ENCODE measurements around the gene TYROBP.
"Not testable (repeated sequence)": the region's sequence is repeated elsewhere in the genome, so short reads cannot be mapped to it uniquely, and the experiment has no call there.

The TYROBP gene

DNA sequence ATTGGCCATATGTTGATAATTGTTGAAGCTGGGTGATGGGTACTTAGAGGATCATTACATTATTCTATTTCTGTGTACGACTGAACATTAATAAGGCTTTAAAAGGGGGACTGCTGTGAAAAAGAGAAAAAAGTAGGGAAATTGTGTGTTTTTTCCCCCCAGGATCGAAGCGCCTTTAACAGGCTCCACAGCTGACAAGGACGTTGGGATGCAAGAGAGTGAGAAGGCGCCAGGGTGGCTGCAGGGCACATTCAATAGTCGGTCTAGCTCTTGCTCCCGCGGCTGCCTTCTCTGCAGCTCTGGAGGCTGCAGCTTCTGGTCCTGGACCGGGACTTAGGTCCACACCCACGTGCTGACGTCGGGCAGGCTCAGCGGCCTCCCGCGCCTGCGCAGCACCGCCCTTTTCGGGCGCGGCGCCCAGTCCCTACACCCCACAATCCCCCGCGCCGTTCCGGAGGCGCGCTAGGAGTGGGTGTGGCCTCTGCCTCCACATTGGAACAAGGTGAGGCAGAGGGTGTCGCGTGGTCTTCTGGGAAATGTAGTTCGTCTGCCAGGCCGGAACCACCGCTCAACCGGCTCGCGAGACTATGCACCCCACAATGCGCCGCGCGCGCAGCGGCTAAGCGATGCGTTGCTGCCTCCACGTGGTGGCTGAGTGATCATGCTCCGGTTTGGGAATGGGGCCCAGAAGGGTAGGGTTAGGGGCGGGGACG, 23.2 kb upstream of the TYROBP start:
- DNase-seq, result peak; percentile 99

DNA sequence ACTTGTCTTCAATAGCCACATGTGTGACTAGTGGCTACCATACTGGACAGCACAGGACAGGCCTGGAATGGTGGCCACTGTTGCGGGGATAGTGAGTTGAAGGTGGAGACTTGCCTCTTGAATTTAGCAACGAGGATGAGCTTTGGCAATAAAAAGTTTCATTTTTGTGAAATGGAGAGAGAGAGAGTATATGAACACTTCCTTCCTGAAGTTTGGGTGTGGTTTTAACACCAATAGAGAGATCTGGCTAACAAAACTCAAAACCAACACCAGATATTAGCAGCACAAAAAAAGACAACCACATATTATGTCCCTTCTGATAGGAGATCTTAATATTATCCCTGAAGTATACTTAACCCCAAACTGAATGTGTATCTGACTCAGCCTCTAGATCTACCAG, 21.8 kb upstream of the TYROBP start:
- no peak for DNase-seq

DNA sequence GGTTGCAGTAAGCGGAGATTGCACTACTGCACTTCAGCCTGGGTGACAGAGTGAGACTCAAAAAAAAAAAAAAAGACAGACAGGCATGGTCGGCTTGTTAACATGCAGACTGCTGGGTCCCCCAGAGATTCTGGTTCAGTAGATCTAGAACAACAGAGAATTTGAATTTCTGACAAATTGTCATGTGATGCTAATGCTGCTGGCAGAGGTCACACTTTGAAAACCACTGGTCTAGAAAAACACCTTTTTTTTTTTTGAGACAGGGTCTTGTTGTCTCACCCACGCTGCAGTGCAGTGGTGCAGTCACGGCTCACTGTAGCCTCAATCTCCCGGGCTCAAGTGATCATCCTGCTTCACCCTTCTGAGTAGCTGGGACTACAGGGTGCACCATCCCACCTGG, 20.4 kb upstream of the TYROBP start:
- no peak for DNase-seq

DNA sequence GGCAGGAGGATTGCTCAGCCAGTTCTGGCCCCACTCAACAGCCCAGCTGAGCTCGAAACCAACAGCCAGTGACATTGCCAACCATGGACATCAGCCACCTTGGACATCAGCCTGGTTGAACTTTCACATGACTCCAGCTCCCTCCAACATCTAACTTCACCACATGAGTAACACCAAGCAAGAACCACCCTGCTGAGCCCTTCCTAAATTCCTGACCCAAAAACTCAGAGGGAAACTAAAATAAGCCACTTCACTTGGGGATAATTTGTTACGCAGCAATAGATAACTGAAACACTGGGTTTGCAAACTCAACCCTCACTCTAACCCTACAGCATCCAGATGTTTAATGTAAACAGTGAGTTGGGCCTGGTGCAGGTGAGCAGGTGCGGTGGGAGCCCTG, 17.4 kb upstream of the TYROBP start:
- DNase-seq, result no peak

DNA sequence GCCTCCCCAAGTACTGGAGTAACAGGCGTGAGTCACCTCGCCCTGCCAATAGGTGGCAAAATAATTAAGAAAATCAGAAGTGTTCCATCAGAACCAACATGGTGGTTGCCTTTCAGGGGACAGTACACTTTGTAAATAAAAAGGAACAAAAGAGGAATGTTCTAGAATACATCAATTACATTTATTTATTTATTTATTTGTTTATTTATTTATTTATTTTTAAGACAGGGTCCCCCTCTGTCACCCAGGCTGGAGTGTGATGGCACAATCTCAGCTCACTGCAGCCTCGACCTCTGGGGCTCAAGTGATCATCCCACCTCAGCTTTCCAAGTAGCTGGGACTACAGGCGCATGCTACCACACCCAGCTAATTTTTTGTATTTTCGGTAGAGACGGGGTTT, 12.9 kb upstream of the TYROBP start:
- no peak for DNase-seq

DNA sequence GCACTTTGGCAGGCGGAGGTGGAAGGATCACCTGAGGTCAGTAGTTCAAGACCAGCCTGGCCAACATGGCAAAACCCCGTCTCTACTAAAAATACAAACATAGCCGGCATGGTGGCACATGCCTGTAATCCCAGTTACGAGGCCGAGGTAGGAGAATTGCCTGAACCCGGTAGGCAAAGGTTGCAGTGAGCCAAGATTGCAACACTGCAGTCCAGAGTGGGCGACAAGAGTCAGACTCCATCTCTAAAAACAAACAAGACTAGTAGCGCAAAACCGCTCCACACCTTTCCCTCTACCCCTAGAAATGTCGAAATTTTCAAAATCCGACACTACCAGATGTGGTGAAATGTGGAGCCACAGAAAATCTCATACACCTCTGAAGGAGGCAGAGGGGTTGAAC, 11.2 kb upstream of the TYROBP start:
- DNase-seq, result no peak

DNA sequence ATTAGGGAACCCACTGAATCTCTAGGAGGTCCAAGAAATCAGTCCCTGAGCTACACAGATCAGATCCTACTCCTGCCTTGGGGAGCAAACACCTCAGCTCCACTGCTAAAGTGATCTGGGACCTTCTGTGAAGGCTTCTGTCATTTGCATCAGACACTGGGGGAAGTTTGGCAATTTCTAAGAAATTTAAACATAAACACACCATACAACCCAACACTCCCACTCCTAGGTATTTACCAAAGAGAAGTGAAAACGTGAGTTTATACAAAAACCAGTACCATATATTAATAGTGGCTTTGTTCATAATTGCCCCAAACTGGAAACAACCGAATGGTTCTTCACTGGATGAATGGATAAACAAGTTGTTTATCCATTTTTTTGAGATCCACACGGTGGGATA, 7.3 kb upstream of the TYROBP start:
- no peak for DNase-seq

DNA sequence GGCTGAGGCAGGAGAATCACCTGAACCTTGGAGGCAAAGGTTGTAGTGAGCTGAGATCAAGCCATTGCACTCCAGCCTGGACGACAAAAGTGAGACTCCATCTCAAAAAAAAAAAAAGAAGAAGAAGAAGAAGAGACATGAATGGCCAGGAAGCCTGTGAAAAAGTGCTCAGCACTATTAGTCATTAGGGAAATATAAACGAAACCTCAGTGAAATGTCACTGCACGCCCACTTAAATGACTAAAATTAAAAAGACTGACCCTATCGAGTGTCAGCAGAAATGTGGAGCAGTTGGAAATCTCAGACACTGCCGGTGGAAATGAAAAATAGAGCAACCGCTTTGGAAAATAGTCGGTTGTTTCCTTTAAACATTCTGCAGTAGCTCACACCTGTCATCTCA, 5.5 kb upstream of the TYROBP start:
- DNase-seq, result no peak

DNA sequence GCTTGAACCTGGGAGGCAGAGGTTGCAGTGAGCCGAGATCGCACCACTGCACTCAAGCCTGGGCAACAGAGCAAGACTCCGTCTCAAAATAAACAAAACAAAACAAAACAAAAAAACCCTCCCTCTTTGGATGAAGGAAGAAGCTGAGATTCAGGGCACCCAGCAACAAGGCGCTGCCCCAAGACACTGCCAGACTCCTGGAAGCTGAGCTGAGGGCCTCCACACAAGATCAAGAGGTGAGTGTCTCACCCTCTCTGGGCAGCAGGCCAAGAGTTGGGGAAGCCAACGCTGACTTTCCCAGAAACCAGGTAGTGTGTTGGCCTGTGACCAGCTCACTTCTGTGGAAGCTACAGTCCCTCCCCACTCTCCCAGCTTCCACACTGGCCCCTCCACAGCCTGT, 3.7 kb upstream of the TYROBP start:
- DNase-seq, result no peak

DNA sequence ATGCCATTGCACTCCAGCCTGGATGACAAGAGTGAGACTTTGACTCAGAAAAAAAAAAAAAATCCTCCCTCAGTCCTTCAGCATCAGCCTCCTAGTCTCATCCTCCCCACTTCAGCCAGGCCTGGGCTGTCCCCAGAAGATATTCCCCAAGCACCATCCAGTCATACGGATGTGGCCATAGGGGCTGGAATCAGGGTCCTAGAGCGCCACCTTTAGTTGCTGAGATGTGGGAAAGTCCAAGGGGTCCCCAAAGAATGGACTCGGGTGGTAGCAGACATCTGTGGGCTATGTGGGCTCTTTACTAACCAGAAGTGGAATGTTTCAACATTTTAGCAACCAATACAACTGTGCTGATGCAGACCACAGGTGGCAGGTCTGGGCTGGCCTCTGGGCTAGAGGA, 3.1 kb upstream of the TYROBP start:
- no peak for DNase-seq

DNA sequence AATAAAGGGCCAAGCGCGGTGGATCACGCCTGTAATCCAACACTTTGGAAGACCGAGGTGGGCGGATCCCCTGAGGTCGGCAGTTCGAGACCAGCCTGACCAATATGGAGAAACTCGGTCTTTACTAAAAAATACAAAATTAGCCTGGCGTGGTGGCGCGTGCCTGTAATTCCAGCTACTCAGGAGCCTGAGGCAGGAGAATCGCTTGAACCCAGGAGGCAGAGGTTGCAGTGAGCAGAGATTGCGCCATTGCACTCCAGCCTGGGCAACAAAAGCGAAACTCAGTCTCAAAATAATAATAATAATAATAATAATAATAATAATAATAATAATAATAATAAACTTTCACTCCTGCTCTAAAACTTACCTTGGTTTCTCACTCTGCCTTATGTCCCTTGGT, 2.3 kb upstream of the TYROBP start:
- not testable (repeated sequence) for DNase-seq

DNA sequence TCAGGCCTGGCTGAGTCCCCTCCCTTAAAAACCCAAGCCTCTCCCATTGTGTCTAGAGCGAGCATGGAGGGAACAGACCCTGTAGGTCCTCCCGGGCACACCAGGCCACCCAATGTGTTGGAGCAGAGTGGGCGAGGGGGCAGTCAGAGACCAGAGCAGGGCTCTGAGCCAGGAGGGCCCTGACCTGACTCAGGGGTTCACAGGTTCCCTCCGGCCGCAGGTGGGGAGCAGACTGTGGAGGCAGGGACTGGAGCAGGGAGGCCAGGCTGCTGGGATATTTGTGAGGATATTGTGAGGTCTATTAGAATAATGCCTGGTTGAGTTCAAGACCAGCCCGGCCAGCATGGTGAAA, 1.6 kb upstream of the TYROBP start:
- DNase-seq, result no peak

DNA sequence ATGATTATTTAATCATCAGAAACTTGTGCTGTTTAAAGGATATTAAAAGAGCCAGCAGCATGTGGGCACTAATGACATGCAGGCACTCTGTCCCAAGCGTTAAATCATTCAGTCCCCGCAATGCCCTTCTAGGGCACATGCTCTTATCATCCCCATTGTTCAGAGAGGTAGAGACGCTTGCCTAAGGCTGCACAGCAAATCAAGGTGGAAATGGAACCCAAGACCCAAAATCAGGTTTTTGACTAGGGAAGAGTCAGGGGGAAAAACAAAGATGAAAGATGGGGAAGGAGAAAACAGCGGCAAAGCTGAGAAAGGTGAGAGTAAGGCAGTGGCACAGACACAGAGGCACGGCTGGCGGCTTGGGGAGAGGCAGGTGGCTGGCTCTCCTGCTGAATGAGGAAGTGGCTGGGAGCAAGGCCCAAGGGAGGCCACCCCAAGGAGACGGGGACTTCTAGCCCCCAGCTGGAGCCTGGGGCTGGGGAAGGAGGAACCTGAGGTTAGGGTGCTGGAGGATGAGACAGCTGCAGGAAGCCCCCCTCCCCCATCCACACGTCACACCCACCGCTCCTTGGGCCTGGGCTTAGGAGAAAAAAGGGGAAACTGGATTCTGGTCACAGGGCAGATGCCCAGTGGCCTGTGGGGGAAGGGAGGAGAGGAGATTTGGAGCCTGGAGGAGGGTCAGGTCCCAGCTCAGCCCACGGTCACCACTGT, 1.0 kb upstream of the TYROBP start:
- no peak for DNase-seq

DNA sequence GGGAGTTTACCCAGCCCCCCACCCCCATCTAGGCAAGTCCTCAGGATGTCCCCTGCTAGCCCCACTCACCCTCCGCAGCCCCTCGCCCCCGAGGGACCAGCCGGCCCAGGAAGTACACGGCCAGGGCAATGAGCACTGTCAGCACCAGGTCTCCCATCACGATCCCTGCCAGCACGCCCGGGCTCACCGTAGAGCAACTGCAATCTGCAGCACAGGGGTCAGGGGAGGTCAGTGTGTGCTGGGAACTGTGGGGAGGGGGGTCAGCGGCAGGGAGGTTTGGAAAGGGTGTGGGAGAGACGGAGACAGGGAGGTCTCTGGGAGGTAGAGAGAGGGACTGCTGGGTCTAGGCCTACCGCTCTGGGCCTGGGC, 734 bp downstream of the TYROBP start:
- no peak for DNase-seq

DNA sequence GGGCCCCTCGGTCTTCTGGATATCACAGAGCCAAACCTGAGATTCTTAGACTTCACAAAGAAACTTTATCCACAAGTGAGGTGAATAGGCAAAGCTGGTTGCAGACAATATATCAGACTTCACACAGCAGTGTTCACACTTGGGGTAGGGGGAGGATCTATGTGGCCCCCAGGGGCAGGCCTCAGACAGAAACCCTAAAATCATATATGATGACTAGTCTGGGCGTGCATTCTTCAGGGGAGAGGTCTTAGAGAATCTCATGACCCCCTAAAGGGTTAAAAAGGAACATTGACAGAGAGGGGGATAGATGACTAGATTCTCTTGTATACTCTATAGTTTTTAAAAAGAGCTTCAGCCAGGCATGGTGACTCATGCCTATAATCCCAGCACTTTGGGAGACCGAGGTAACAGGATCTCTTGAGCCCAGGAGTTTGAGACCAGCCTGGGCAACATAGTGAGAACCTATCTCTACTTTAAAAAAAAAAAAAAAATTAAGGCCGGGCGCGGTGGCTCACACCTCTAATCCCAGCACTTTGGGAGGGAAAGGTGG, 2.8 kb downstream of the TYROBP start:
- DNase-seq, result no peak

DNA sequence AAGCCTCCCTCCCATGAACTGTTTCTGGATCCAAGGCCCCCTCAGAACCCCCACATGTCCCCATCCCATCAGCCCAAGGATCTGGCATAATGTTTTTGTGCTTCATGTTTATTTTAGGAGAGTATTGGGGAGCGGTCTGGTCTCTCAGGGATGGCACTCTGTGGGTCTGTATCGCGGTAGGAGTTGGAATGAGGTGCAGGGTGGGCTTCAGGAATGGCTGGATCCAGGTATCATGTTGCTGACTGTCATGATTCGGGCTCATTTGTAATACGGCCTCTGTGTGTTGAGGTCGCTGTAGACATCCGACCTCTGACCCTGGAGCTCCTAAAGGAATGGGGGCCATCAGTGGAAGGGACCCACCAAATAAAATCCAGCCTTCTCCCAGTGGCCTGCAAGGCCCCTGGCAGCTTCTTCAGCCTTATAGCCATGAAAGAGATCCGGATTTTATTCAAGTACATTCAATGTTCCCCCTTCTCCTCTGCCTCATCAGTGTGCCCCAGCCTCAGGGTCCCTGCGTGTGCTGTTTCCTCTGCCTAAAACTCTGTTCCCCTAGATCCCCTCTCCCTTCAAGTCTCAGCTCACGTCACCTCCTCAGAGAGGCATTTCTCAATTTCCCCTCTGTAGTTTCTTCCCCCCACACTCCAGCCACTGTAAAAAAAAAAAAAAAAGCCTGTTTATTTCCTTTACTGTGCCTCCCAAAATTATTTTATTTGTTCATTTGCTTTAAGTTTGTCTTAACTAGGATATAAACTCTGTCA, 3.6 kb downstream of the TYROBP start:
- no peak for DNase-seq

DNA sequence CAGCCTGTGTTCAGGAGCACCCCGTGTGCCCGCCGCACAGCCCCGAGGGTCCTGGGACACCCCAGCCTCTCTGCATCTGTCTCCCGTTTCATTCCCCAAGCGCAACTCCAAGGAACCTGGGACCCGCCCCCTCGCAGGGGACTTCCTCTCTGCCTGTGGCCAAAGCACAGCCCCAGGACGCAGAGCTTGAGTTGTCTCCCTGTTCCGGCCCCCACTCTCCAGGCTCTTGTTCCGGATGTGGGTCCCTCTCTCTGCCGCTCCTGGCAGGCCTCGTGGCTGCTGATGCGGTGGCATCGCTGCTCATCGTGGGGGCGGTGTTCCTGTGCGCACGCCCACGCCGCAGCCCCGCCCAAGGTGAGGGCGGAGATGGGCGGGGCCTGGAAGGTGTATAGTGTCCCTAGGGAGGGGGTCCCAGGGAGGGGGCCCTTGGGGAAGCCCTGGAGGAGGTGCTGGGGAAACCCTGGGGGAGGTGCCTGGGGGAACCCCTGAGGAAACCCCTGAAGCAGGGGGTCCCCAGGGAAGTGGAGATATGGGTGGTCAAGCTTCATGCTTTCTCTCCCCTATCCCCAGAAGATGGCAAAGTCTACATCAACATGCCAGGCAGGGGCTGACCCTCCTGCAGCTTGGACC, 4.4 kb downstream of the TYROBP start:
- no peak for DNase-seq

DNA sequence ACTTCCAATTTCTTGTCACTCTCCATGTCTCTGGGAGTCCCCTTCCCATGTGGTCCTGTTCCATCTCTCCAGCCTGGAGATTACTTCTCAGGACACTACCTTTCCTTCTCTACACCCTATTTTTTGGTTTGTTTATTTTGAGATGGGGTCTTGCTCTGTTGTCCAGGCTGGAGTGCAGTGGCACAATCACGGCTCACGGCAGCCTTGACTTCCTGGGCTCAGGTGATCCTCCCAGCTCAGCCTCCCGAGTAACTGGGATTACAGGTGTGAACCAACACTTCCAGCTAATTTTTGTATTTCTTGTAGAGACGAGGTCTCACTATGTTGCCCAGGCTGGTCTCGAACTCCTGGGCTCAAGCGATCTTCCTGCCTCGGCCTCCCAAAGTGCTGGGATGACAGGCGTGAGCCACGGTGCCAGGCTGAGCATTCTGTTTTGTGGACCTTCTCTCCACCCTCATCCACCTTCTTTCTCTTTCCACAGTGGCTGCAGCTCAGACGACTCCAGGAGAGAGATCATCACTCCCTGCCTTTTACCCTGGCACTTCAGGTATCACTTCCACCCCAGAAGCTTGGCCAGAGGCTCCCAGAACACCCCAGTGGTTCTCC, 5.1 kb downstream of the TYROBP start:
- no peak for DNase-seq

DNA sequence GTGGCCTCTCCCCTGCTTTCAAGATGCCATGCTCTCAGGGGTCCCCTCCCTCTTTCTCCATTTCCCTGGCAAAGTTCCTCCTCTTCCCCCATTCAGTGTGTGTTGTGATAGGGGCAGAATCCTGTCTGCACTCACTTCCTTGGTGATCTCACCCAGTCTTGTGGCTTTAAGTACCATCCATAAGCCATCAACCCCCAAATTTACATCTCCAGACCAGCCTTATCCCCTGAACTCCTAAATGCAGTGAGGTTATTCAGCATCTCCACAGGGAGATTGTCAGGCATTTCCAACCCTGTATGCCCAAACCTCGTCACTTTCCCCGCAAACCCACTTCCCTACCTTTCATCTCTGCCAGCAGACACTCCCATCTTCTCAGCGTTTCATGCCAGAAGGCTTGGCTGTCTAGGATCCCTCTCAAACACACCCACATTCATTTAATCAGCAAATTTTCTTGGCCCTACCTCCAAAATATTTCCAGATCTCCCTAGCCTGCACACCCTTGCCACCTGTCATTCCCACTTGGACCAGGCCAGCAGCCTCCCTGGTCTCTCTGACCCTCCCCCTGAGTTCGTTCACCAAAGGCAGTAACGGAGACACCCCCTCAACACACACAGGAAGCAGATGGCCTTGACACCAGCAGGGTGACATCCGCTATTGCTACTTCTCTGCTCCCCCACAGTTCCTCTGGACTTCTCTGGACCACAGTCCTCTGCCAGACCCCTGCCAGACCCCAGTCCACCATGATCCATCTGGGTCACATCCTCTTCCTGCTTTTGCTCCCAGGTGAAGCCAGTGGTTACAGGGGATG, 6.0 kb downstream of the TYROBP start, which contains the start of gene HCST:
HCST (plus strand) TSS at position 676 of the 808 bp plus-strand sequence; CDS start at position 741, 65 bp downstream.
- no peak for DNase-seq

DNA sequence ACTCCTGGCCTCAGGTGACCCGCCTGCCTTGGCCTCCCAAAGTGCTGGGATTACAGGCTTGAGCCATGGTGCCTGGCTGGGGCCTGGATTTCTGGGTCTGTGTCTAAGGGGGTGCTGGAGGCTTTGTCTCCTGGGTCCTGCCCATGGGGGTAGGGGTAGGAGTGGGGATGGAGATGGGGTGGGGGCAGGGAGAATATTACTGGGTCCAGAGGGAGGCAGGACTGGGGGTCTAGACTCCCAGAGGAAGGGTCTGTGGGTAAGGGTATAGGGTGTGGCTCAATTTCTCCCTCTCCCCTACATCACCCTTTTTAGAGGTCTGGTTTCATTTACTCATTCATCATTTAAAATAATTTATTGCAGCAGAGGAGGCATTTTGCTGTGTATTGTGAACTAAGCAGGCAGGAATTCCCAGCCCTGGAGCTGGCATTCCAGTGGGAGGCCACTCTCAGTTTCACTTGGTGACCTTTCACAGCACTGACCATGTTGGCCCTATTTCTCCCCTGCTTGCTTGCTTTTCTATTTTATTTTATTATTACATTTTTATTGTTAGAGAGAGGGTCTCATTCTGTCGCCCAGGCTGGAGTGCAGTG, 6.9 kb downstream of the TYROBP start:
- no peak for DNase-seq

DNA sequence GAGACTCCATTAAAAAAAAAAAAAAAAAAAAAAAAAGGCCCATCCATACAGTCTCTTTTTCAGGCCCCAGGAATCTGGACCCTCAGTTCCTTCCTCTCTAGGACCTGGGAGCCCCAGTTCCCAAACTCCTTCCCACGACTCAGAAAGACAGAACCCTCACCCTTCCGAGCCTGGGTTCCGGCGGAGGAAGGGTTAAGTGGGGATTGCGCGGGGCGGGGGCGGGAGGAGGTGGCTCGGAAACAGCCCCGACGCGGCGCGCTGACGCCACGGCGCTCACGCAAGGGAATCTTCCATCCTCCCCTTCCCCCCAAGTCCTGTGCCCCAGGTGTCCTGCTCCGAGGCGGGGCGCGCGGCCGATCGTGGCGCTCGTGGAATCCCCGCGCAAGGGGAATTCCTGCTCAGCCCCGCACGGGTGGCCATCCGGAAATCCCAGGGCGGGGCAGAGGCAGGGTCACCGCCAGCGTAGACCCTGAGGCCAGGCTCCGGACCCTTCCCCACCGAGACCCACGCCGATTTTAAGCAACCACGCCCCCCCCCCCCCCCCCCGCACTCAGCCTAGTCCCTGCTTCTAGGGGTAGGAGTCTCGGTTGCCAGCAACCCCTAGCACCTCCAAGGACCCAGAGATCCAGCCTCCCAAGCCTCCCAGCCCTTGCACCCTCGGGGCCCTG, 8.4 kb downstream of the TYROBP start:
- peak; percentile 88 for DNase-seq

Measured in retina (tissue), 1 donor.